ENCODE results near the gene HINT2. TPM values are rescaled to one million over a fixed set of nuclear protein-coding genes. Genes with fewer than 3 reads are reported as not detected.
A peak's percentile ranks its signal among the peaks of the same experiment; 100 is the strongest.

HINT2 gene
- total RNA-seq, 1 donor from 2014 or later = 51.1 TPM

GRCh38 chr9:35816708-35817107, 1.9 kb upstream of the HINT2 start:
- no peaks in the 10 kb centered on the region for H3K27me3 Mint-ChIP-seq
- H3K36me3 Mint-ChIP-seq = no peaks in the 10 kb centered on the region
- no peak for DNase-seq (ENCODE audit: extremely low spot score, unreplicated experiment)
- H3K4me3 Mint-ChIP-seq = peak overlapping the region; percentile 95
- peak overlapping the region; percentile 31 for H3K27ac Mint-ChIP-seq
- peak; percentile 49 for TF ChIP-seq CTCF (conservative IDR thresholded peaks at IDR 0.05)
- H3K4me1 Mint-ChIP-seq (ENCODE audit: unreplicated experiment) = peaks cover 31% of the 10 kb centered on the region
- H3K9me3 Mint-ChIP-seq = peaks cover 3% of the 10 kb centered on the region

GRCh38 chr9:35814106-35814840, 569 bp downstream of the HINT2 start:
- Mint-ChIP-seq H3K4me1 (ENCODE audit: unreplicated experiment) (peaks cover 31% of the 10 kb centered on the region), H3K9me3 (peaks cover 3% of the 10 kb centered on the region), H3K27me3 (no peaks in the 10 kb centered on the region), H3K4me3 (peak overlapping the region; percentile 95), H3K36me3 (no peaks in the 10 kb centered on the region), H3K27ac (peak overlapping the region; percentile 87)
- DNase-seq (ENCODE audit: extremely low spot score, unreplicated experiment) = no peak
- peak; percentile 61 for TF ChIP-seq CTCF (conservative IDR thresholded peaks at IDR 0.05)

- Mint-ChIP-seq H3K9me3 (peaks cover 3% of the 10 kb centered on the region), H3K4me3 (peak overlapping the region; percentile 95), H3K4me1 (ENCODE audit: unreplicated experiment) (peaks cover 31% of the 10 kb centered on the region), H3K27ac (peak overlapping the region; percentile 87), H3K27me3 (no peaks in the 10 kb centered on the region), H3K36me3 (no peaks in the 10 kb centered on the region)
- no peak for DNase-seq (ENCODE audit: extremely low spot score, unreplicated experiment)
- TF ChIP-seq CTCF (conservative IDR thresholded peaks at IDR 0.05) = peak; percentile 48
Observed at GRCh38 chr9:35813434-35814105, 1.3 kb downstream of the HINT2 start.

GRCh38 chr9:35812025-35812602, 2.7 kb downstream of the HINT2 start, which contains the start of gene SPAG8:
Gene SPAG8 (minus strand): TSS chr9:35812262. CDS start chr9:35812147, 115 bp downstream.
- TF ChIP-seq CTCF (conservative IDR thresholded peaks at IDR 0.05) = no peak
- DNase-seq (ENCODE audit: extremely low spot score, unreplicated experiment) = peak; percentile 87
- Mint-ChIP-seq H3K9me3 (peaks cover 3% of the 10 kb centered on the region), H3K4me1 (ENCODE audit: unreplicated experiment) (peaks cover 29% of the 10 kb centered on the region), H3K27ac (peak within 1 kb of the TSS; percentile 94), H3K36me3 (peaks cover 3% of the 10 kb centered on the region), H3K4me3 (peak within 1 kb of the TSS; percentile 90), H3K27me3 (no peaks in the 10 kb centered on the region)

- no peak for DNase-seq (ENCODE audit: extremely low spot score, unreplicated experiment)
- TF ChIP-seq CTCF (conservative IDR thresholded peaks at IDR 0.05) = no peak
- no peaks in the 10 kb centered on the region for H3K27me3 Mint-ChIP-seq
- peaks cover 3% of the 10 kb centered on the region for H3K9me3 Mint-ChIP-seq
- H3K4me3 Mint-ChIP-seq = peak overlapping the region; percentile 90
- H3K4me1 Mint-ChIP-seq (ENCODE audit: unreplicated experiment) = peaks cover 27% of the 10 kb centered on the region
- peaks cover 3% of the 10 kb centered on the region for H3K36me3 Mint-ChIP-seq
- peak overlapping the region; percentile 94 for H3K27ac Mint-ChIP-seq
Observed at GRCh38 chr9:35811381-35812024, 3.3 kb downstream of the HINT2 start.

Data from type B pancreatic cell (in vitro differentiated cells).